Measurements from ENCODE around the gene SAFB.

Gene SAFB

GRCh38 chr19:5624741-5625278 is 1.9 kb downstream of the SAFB start:
- TF ChIP-seq ESRRG (CRISPR knock-in tag; IDR thresholded peaks at IDR 0.05) (no peak), ZC3H10 (CRISPR knock-in tag; IDR thresholded peaks at IDR 0.05) (no peak), ZNF70 (CRISPR knock-in tag; IDR thresholded peaks at IDR 0.05) (no peak), ARNTL (CRISPR knock-in tag; IDR thresholded peaks at IDR 0.05; ENCODE audit: borderline replicate concordance, low read depth) (no peak), PATZ1 (CRISPR knock-in tag; IDR thresholded peaks at IDR 0.05; ENCODE audit: borderline replicate concordance) (no peak)
- no peak for ATAC-seq

GRCh38 chr19:5625641-5626040 is 2.8 kb downstream of the SAFB start:
- TF ChIP-seq ZFP3 (CRISPR knock-in tag; IDR thresholded peaks at IDR 0.05) (no peak), ARNTL (CRISPR knock-in tag; IDR thresholded peaks at IDR 0.05; ENCODE audit: borderline replicate concordance, low read depth) (no peak), ZC3H10 (CRISPR knock-in tag; IDR thresholded peaks at IDR 0.05) (no peak), ZFP30 (CRISPR knock-in tag; IDR thresholded peaks at IDR 0.05) (no peak), OSR1 (CRISPR knock-in tag; IDR thresholded peaks at IDR 0.05) (no peak), TCF4 (CRISPR knock-in tag; IDR thresholded peaks at IDR 0.05; ENCODE audit: borderline replicate concordance) (no peak), ISL1 (CRISPR knock-in tag; IDR thresholded peaks at IDR 0.05) (no peak), RARB (CRISPR knock-in tag; IDR thresholded peaks at IDR 0.05) (no peak), ZNF565 (CRISPR knock-in tag; conservative IDR thresholded peaks at IDR 0.05; ENCODE audit: low read depth) (no peak), SNAI2 (CRISPR knock-in tag; IDR thresholded peaks at IDR 0.05) (no peak), ZNF8 (CRISPR knock-in tag; IDR thresholded peaks at IDR 0.05) (no peak), TSHZ2 (CRISPR knock-in tag; IDR thresholded peaks at IDR 0.05) (no peak), GLIS3 (CRISPR knock-in tag; IDR thresholded peaks at IDR 0.05) (no peak)
- TF ChIP-seq, protein P1, sequence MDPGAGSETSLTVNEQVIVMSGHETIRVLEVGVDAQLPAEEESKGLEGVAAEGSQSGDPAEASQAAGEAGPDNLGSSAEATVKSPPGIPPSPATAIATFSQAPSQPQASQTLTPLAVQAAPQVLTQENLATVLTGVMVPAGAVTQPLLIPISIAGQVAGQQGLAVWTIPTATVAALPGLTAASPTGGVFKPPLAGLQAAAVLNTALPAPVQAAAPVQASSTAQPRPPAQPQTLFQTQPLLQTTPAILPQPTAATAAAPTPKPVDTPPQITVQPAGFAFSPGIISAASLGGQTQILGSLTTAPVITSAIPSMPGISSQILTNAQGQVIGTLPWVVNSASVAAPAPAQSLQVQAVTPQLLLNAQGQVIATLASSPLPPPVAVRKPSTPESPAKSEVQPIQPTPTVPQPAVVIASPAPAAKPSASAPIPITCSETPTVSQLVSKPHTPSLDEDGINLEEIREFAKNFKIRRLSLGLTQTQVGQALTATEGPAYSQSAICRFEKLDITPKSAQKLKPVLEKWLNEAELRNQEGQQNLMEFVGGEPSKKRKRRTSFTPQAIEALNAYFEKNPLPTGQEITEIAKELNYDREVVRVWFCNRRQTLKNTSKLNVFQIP (CRISPR knock-in tag; IDR thresholded peaks at IDR 0.05; ENCODE audit: borderline replicate concordance, low read depth): no peak
- TF ChIP-seq, protein P2, sequence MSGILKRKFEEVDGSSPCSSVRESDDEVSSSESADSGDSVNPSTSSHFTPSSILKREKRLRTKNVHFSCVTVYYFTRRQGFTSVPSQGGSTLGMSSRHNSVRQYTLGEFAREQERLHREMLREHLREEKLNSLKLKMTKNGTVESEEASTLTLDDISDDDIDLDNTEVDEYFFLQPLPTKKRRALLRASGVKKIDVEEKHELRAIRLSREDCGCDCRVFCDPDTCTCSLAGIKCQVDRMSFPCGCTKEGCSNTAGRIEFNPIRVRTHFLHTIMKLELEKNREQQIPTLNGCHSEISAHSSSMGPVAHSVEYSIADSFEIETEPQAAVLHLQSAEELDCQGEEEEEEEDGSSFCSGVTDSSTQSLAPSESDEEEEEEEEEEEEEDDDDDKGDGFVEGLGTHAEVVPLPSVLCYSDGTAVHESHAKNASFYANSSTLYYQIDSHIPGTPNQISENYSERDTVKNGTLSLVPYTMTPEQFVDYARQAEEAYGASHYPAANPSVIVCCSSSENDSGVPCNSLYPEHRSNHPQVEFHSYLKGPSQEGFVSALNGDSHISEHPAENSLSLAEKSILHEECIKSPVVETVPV (CRISPR knock-in tag; IDR thresholded peaks at IDR 0.05): no peak
- ATAC-seq: no peak

- no peak for ATAC-seq
- TF ChIP-seq, protein P1 (CRISPR knock-in tag; IDR thresholded peaks at IDR 0.05; ENCODE audit: borderline replicate concordance, low read depth): no peak
- no peak for TF ChIP-seq TSHZ2 (CRISPR knock-in tag; IDR thresholded peaks at IDR 0.05)
- no peak for TF ChIP-seq ZFP3 (CRISPR knock-in tag; IDR thresholded peaks at IDR 0.05)
- no peak for TF ChIP-seq CSDC2 (CRISPR knock-in tag; IDR thresholded peaks at IDR 0.05)
- no peak for TF ChIP-seq RARB (CRISPR knock-in tag; IDR thresholded peaks at IDR 0.05)
These were observed 4.6 kb downstream of the SAFB start for GRCh38 chr19:5627395-5627904.
